IMR-90 (cell line): Measurements from ENCODE around the gene CDK10. TPM values are rescaled to one million over a fixed set of nuclear protein-coding genes. Genes with fewer than 3 reads are reported as not detected.

Source experiments
- ATAC-seq: fragments of 200-7000 bp; cut with Tn5 transposase; 2 replicates; pipeline ENCODE4 v1.9.1; 2020; ENCODE audit warnings: low read depth, mild to moderate bottlenecking, moderate library complexity
- BruUV-seq: library from RNA; stranded (reverse); fragments of 400-500 nt; replicated peaks from 2 replicates; lab custom pipeline; 2021; lab: Mats Ljungman, UMichigan
- CTCF ChIA-PET: fragments of 300-600 bp; formaldehyde crosslinking; extraction: SDS; loops from one replicate; lab custom pipeline; 2021; ENCODE audit warnings: antibody characterized with exemption; lab: Yijun Ruan, JAX
- POLR2A ChIA-PET: fragments of 300-600 bp; sonication (Branson Sonifier 250); formaldehyde crosslinking; loops from one replicate; lab custom pipeline; 2022; ENCODE audit warnings: antibody characterized with exemption; ENCODE audit not compliant: unreplicated experiment; lab: Charles Lee
- DNase-seq: peaks from one replicate; pipeline ENCODE4 v3.0.0; 2013
- H2AFZ ChIP-seq: replicated peaks from 2 replicates; pipeline ENCODE3; 2013; ENCODE audit warnings: low read length, mild to moderate bottlenecking; ENCODE audit not compliant: poor library complexity
- H2AK5ac ChIP-seq: 2 replicates; pipeline ENCODE4 v1.6.1; 2013; ENCODE audit warnings: low read depth, low read length, inconsistent platforms
- H2AK9ac ChIP-seq: replicated peaks from 2 replicates; pipeline ENCODE3; 2013; ENCODE audit warnings: mild to moderate bottlenecking, low read depth, low read length, moderate library complexity; ENCODE audit not compliant: poor library complexity
- H2BK120ac ChIP-seq: 2 replicates; pipeline ENCODE4 v1.6.1; 2013; ENCODE audit warnings: low read depth, low read length, inconsistent platforms
- H2BK15ac ChIP-seq: 3 replicates; pipeline ENCODE4 v1.6.1; 2013; ENCODE audit warnings: low read depth, low read length, inconsistent platforms
- H2BK20ac ChIP-seq: 2 replicates; pipeline ENCODE4 v1.6.1; 2013; ENCODE audit warnings: low read depth, mild to moderate bottlenecking, inconsistent platforms, low read length, moderate library complexity
- H2BK5ac ChIP-seq: 2 replicates; pipeline ENCODE4 v1.6.1; 2013; ENCODE audit warnings: mild to moderate bottlenecking, low read depth, low read length, inconsistent platforms; ENCODE audit not compliant: poor library complexity, severe bottlenecking
- H3K14ac ChIP-seq: replicated peaks from 2 replicates; pipeline ENCODE4 v1.6.1; 2013; ENCODE audit warnings: low read depth, low read length, inconsistent platforms
- H3K18ac ChIP-seq: 2 replicates; pipeline ENCODE4 v1.6.1; 2013; ENCODE audit warnings: low read depth, low read length, control low read depth
- H3K23ac ChIP-seq: 2 replicates; pipeline ENCODE4 v1.6.1; 2013; ENCODE audit warnings: low read depth, low read length, inconsistent platforms
- H3K27ac ChIP-seq: 2 replicates; pipeline ENCODE4 v1.5.1; 2013; ENCODE audit warnings: mild to moderate bottlenecking, control low read depth, low read length; ENCODE audit not compliant: insufficient read depth
- H3K27me3 ChIP-seq: 2 replicates; pipeline ENCODE4 v1.6.1; 2013; ENCODE audit warnings: low read length; ENCODE audit not compliant: control insufficient read depth, insufficient read depth
- H3K36me3 ChIP-seq: 2 replicates; pipeline ENCODE4 v1.6.1; 2013; ENCODE audit warnings: low read length, mixed read lengths; ENCODE audit not compliant: control insufficient read depth, insufficient read depth
- H3K4ac ChIP-seq: 2 replicates; pipeline ENCODE4 v1.6.1; 2013; ENCODE audit warnings: low read depth, low read length, inconsistent platforms
- H3K4me1 ChIP-seq: 2 replicates; pipeline ENCODE4 v1.6.1; 2013; ENCODE audit warnings: low read length, mixed read lengths; ENCODE audit not compliant: control insufficient read depth, insufficient read depth
- H3K4me2 ChIP-seq: 2 replicates; pipeline ENCODE4 v1.6.1; 2013; ENCODE audit warnings: low read depth, mild to moderate bottlenecking, control low read depth, low read length, moderate library complexity
- H3K4me3 ChIP-seq: 2 replicates; pipeline ENCODE4 v1.5.1; 2013; ENCODE audit warnings: low read depth, mild to moderate bottlenecking, control low read depth, low read length, moderate library complexity; ENCODE audit not compliant: insufficient read depth
- H3K56ac ChIP-seq: 2 replicates; pipeline ENCODE4 v1.6.1; 2013; ENCODE audit warnings: low read length, inconsistent platforms; ENCODE audit not compliant: insufficient read depth; ENCODE audit errors: extremely low read depth
- H3K79me1 ChIP-seq, 2 experiments: 2 replicates each; pipeline ENCODE4 v1.6.1; 2013; ENCODE audit warnings: low read length in 2 of 2, inconsistent platforms in 1 of 2, low read depth in 1 of 2
- H3K9ac ChIP-seq: 2 replicates; pipeline ENCODE4 v1.6.1; 2013; ENCODE audit warnings: low read depth, low read length, control low read depth
- H3K9me1 ChIP-seq: 2 replicates; pipeline ENCODE4 v1.6.1; 2013; ENCODE audit warnings: low read length, inconsistent platforms; ENCODE audit not compliant: insufficient read depth
- H3K9me3 ChIP-seq: 2 replicates; pipeline ENCODE4 v1.6.1; 2013; ENCODE audit warnings: low read length; ENCODE audit not compliant: control insufficient read depth, insufficient read depth
- H4K20me1 ChIP-seq: 2 replicates; pipeline ENCODE4 v1.6.1; 2013; ENCODE audit warnings: low read length, inconsistent platforms; ENCODE audit not compliant: insufficient read depth
- H4K5ac ChIP-seq: 2 replicates; pipeline ENCODE4 v1.6.1; 2013; ENCODE audit warnings: mild to moderate bottlenecking, low read depth, low read length, control low read depth
- H4K8ac ChIP-seq, 2 experiments: 2 replicates each; pipeline ENCODE4 v1.6.1; 2013; ENCODE audit warnings: low read depth in 2 of 2, low read length in 2 of 2, control low read depth in 1 of 2, inconsistent platforms in 1 of 2
- H4K91ac ChIP-seq: 2 replicates; pipeline ENCODE4 v1.6.1; 2013; ENCODE audit warnings: low read depth, low read length, inconsistent platforms; ENCODE audit not compliant: insufficient read depth
- BHLHE40 ChIP-seq: fragments of 150-350 bp; IDR thresholded peaks from 2 replicates; pipeline ENCODE4 v1.6.1; 2016; ENCODE audit warnings: mild to moderate bottlenecking, low read depth, low read length
- CEBPB ChIP-seq: IDR thresholded peaks from 2 replicates; pipeline ENCODE4 v1.6.1; 2012; ENCODE audit warnings: low read depth, low read length, improper control_type of control experiment
- CHD1 ChIP-seq: IDR thresholded peaks from 2 replicates; pipeline ENCODE4 v1.6.1; 2012; ENCODE audit warnings: low read depth, low read length, improper control_type of control experiment
- FOS ChIP-seq: fragments of 150-350 bp; IDR thresholded peaks from 2 replicates; pipeline ENCODE4 v1.6.1; 2016; ENCODE audit warnings: low read depth, low read length
- MAFK ChIP-seq: IDR thresholded peaks from 2 replicates; pipeline ENCODE4 v1.6.1; 2012; ENCODE audit warnings: low read depth, low read length, improper control_type of control experiment
- MAZ ChIP-seq: IDR thresholded peaks from 2 replicates; pipeline ENCODE4 v1.6.1; 2012; ENCODE audit warnings: low read depth, mild to moderate bottlenecking, low read length, improper control_type of control experiment, moderate library complexity, borderline replicate concordance
- NFE2L2 ChIP-seq: fragments of 150-350 bp; IDR thresholded peaks from 2 replicates; pipeline ENCODE4 v1.6.1; 2016; ENCODE audit warnings: low read depth, mild to moderate bottlenecking, low read length
- POLR2A ChIP-seq: IDR thresholded peaks from 2 replicates; pipeline ENCODE4 v1.6.1; 2012; ENCODE audit warnings: mild to moderate bottlenecking, low read depth, low read length
- RAD21 ChIP-seq: IDR thresholded peaks from 2 replicates; pipeline ENCODE4 v1.6.1; 2012; ENCODE audit warnings: low read length, improper control_type of control experiment
- RCOR1 ChIP-seq: IDR thresholded peaks from 2 replicates; pipeline ENCODE4 v1.6.1; 2012; ENCODE audit warnings: mild to moderate bottlenecking, low read length, improper control_type of control experiment; ENCODE audit not compliant: insufficient replicate concordance
- USF2 ChIP-seq: fragments of 150-350 bp; IDR thresholded peaks from 2 replicates; pipeline ENCODE4 v1.6.1; 2017; ENCODE audit warnings: mild to moderate bottlenecking, antibody characterized with exemption, low read length, low read depth
- WGBS, 2 experiments: methylation state at CpG; one replicate each; pipeline versions ENCODE4 v1.1.5 to v1.1.7; 2013; ENCODE audit warnings: missing lambda C conversion rate in 2 of 2; ENCODE audit not compliant: insufficient read length in 1 of 2; ENCODE audit errors: extremely low coverage in 2 of 2; 5-methylcytosine and 5-hydroxymethylcytosine counted together
- dilution Hi-C: fragments of 300-500 bp; cut with HindIII; formaldehyde crosslinking; loops from one replicate; pipeline ENCODE4 v1.14.3; 2018; ENCODE audit warnings: low sequenced_read_pairs; ENCODE audit not compliant: unreplicated experiment
- in situ Hi-C: fragments of 300-500 bp; cut with MboI; formaldehyde crosslinking; loops from 3 replicates; pipeline ENCODE4 v1.14.3; 2019; ENCODE audit warnings: low sequenced_read_pairs, inconsistent platforms, mixed read lengths
- intact Hi-C: fragments of 100-400 bp; cut with micrococcal nuclease; formaldehyde crosslinking; loops from 2 replicates; pipeline ENCODE4 v1.10.0; 2022
- polyA plus RNA-seq, 3 experiments: library from polyadenylated mRNA; depleted of rRNA; stranded (reverse); fragments of >200 nt; gene quantifications; 2 replicates each; pipeline ENCODE4 v1.2.3, GENCODE V29; 2012; ENCODE audit warnings: low replicate concordance in 1 of 3
- total RNA-seq: library from RNA; depleted of rRNA; stranded (reverse); fragments of >200 nt; gene quantifications from 2 replicates; pipeline ENCODE4 v1.2.3, GENCODE V29; 2012
- TF ChIP-seq, protein P1 (sequence below): conservative IDR thresholded peaks from 2 replicates; pipeline ENCODE4 v1.5.1; 2012; ENCODE audit warnings: mild to moderate bottlenecking, low read depth, low read length, improper control_type of control experiment
- TF ChIP-seq, protein P2 (sequence below): fragments of 150-350 bp; IDR thresholded peaks from 2 replicates; pipeline ENCODE4 v1.6.1; 2016; ENCODE audit warnings: low read depth, mild to moderate bottlenecking, low read length, moderate library complexity, borderline replicate concordance

CDK10 gene
- total and polyA plus RNA-seq, 2 of the 4 experiments (the other 2 are of a cell fraction), result 19.5 to 61.8 TPM

DNA sequence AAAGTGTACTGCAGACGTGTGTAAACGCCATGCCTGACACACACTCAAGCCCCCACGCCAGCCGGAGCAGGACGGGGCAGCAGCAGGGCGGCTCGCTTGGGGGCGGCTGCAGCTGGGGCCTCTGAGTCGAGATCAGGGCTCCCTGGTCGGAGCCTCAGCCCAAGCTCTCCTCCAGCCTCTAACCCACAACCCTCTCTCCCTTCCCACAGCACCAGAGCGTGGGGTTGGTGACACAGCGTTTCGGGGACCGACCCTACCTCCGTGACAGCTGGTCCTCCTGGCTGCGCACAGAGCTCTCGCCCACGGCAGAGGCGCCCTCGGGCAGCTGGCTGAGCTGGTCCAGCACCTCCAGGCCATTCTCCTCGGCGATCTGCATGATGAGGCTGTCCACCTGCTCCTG is 40.2 kb upstream of the CDK10 start:
- Histone ChIP-seq H4K20me1 (peaks cover 14% of the 10 kb centered on the region; the same call in 1 of the 2 replicates), H3K4me2 (no peak overlapping the region), H3K9me1 (no peaks in the 10 kb centered on the region; the same call in 1 of the 2 replicates), H4K5ac (no peak overlapping the region), H2AK5ac (no peak overlapping the region), H2AFZ (no peak overlapping the region), H3K4ac (no peak overlapping the region), H3K4me1 (no peaks in the 10 kb centered on the region), H3K14ac (no peak overlapping the region), H2BK120ac (no peak overlapping the region), H3K27me3 (no peaks in the 10 kb centered on the region), H2BK15ac (no peak overlapping the region), H3K18ac (no peak overlapping the region), H3K9ac (no peak overlapping the region), H2AK9ac (no peak overlapping the region), H3K23ac (no peak overlapping the region), H4K8ac (no peak overlapping the region), H3K27ac (no peak overlapping the region), H3K79me1 (peaks cover 5 to 17% of the 10 kb centered on the region in 2 experiments; a peak in 3 of 4 replicates), H3K4me3 (no peak overlapping the region), H3K56ac (no peak overlapping the region), H4K91ac (no peak overlapping the region), H2BK5ac (no peak overlapping the region), H3K9me3 (no peaks in the 10 kb centered on the region), H3K36me3 (peaks cover 49% of the 10 kb centered on the region), H2BK20ac (no peak overlapping the region)
- no TSS peak for BruUV-seq
- CTCF ChIA-PET, result no interaction called here
- ATAC-seq, result no peak
- intact Hi-C loops (no loop called here), in situ Hi-C loops (no loop called here), dilution Hi-C loops (no loop called here)
- DNase-seq, result no peak
- POLR2A ChIA-PET, result no interaction called here
- TF ChIP-seq CEBPB, result no peak
- TF ChIP-seq, protein P1, sequence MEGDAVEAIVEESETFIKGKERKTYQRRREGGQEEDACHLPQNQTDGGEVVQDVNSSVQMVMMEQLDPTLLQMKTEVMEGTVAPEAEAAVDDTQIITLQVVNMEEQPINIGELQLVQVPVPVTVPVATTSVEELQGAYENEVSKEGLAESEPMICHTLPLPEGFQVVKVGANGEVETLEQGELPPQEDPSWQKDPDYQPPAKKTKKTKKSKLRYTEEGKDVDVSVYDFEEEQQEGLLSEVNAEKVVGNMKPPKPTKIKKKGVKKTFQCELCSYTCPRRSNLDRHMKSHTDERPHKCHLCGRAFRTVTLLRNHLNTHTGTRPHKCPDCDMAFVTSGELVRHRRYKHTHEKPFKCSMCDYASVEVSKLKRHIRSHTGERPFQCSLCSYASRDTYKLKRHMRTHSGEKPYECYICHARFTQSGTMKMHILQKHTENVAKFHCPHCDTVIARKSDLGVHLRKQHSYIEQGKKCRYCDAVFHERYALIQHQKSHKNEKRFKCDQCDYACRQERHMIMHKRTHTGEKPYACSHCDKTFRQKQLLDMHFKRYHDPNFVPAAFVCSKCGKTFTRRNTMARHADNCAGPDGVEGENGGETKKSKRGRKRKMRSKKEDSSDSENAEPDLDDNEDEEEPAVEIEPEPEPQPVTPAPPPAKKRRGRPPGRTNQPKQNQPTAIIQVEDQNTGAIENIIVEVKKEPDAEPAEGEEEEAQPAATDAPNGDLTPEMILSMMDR, result no peak
- TF ChIP-seq POLR2A, result no peak
- TF ChIP-seq MAZ, result no peak
- TF ChIP-seq MAFK, result no peak
- no peak for TF ChIP-seq RCOR1
- no peak for TF ChIP-seq BHLHE40
- no peak for TF ChIP-seq FOS
- no peak for TF ChIP-seq CHD1
- no peak for TF ChIP-seq USF2
- no peak for TF ChIP-seq NFE2L2
- TF ChIP-seq, protein P2, sequence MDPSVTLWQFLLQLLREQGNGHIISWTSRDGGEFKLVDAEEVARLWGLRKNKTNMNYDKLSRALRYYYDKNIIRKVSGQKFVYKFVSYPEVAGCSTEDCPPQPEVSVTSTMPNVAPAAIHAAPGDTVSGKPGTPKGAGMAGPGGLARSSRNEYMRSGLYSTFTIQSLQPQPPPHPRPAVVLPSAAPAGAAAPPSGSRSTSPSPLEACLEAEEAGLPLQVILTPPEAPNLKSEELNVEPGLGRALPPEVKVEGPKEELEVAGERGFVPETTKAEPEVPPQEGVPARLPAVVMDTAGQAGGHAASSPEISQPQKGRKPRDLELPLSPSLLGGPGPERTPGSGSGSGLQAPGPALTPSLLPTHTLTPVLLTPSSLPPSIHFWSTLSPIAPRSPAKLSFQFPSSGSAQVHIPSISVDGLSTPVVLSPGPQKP, result no peak
- TF ChIP-seq RAD21, result no peak
- 98% methylated on average over 8 of the region's 22 CpGs; no CpG with 5 or more reads in 1 of the 2 experiments for WGBS, 2 experiments
